OCI-LY1 (cell line): Measurements from ENCODE around the gene SNRK.

Source experiments
- CTCF ChIP-seq: fragments of 200-600 bp; sonication (generic), shearing (Covaris generic); IDR thresholded peaks from 2 replicates; pipeline ENCODE4 v1.5.1; 2017; ENCODE audit warnings: mild to moderate bottlenecking, antibody characterized with exemption, low read length, moderate library complexity, mixed read lengths
- EZH2 ChIP-seq: fragments of 200-600 bp; sonication (generic), shearing (Covaris generic); IDR thresholded peaks from 2 replicates; pipeline ENCODE4 v1.8.0; 2017; ENCODE audit warnings: borderline replicate concordance, mixed run types, mild to moderate bottlenecking, antibody characterized with exemption, low read length, moderate library complexity, mixed read lengths

GRCh38 chr3:43248185-43248583 lies 38.2 kb upstream of the SNRK start:
- TF ChIP-seq CTCF (no peak), EZH2 (no peak)
